HG03196 (cell line): ENCODE data around the gene LRRK1.

Experiments used
- ATAC-seq: cut with Tn5 transposase; IDR thresholded peaks from one replicate; pipeline ENCODE4 v1.9.1; 2021; ENCODE audit not compliant: unreplicated experiment

LRRK1 gene, protein sequence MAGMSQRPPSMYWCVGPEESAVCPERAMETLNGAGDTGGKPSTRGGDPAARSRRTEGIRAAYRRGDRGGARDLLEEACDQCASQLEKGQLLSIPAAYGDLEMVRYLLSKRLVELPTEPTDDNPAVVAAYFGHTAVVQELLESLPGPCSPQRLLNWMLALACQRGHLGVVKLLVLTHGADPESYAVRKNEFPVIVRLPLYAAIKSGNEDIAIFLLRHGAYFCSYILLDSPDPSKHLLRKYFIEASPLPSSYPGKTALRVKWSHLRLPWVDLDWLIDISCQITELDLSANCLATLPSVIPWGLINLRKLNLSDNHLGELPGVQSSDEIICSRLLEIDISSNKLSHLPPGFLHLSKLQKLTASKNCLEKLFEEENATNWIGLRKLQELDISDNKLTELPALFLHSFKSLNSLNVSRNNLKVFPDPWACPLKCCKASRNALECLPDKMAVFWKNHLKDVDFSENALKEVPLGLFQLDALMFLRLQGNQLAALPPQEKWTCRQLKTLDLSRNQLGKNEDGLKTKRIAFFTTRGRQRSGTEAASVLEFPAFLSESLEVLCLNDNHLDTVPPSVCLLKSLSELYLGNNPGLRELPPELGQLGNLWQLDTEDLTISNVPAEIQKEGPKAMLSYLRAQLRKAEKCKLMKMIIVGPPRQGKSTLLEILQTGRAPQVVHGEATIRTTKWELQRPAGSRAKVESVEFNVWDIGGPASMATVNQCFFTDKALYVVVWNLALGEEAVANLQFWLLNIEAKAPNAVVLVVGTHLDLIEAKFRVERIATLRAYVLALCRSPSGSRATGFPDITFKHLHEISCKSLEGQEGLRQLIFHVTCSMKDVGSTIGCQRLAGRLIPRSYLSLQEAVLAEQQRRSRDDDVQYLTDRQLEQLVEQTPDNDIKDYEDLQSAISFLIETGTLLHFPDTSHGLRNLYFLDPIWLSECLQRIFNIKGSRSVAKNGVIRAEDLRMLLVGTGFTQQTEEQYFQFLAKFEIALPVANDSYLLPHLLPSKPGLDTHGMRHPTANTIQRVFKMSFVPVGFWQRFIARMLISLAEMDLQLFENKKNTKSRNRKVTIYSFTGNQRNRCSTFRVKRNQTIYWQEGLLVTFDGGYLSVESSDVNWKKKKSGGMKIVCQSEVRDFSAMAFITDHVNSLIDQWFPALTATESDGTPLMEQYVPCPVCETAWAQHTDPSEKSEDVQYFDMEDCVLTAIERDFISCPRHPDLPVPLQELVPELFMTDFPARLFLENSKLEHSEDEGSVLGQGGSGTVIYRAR (N-terminal part only)

GRCh38 chr15:100918690-100919480 is at the start of gene LRRK1:
TSS of gene LRRK1 (plus strand) at chr15:100919357. CDS start at chr15:100924633, 5,276 bp downstream.
- ATAC-seq, result peak; percentile 27

GRCh38 chr15:100873029-100873677 is 46.0 kb upstream of the LRRK1 start:
- ATAC-seq, result no peak

- ATAC-seq, result no peak
Measured at GRCh38 chr15:100875495-100875894, 43.7 kb upstream of the LRRK1 start.

DNA sequence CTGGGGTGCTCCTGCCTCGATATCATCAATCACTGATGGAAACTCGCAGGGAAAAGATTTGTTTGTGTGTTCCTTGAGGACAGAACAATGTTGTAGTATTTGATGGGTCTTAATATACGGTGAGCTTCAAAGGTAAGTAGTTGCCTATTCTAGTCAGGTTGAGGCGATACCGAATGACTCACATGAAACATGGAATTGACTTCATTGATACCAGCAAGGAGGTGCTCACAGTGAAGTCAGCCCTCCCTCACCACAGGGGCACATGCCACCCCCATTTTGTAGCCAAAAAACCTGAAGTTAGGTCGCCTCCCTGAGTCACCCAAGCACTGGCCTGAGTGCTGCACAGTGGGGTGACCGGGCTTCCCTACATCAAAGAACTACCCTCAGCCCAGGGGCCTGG is 43.2 kb upstream of the LRRK1 start:
- no peak for ATAC-seq

DNA sequence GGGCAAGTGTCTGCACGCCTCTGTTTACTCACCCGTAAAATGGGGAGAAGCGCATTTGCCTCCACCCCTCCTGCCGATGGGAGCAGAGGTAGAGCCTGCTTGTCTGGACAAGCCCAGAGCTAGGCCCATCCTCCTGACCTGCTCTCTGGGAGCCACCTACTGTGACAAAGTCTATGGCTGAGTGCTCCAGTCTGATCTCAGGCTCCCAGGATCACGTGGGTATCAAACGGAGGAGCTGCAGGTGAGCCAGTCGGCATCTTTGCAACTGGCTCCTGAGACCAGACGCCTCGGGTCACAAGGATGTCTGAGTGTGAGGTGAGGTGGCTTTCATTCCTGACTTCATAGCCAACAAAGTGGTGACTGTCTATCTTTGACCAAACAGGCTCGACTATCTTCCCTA is 41.6 kb upstream of the LRRK1 start:
- no peak for ATAC-seq

DNA sequence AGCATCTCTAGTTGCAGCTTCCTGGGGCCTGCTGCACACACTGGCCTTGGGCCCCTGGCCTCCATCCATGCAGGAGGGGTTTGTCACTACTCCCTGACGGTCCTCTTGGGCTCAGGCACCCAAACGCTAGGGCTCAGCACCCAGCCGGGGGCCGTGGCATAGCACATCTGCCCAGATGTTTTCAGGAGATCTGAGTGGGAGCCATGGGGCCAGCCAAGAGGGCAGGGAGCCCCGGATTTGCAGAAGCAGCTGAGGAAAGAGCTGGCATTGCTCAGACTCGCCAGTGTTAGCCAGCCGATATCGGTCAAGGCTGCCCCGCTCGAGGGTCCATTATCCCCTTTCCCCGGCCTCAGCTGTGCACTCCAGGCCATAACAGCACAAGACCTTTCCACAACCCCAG is 41.0 kb upstream of the LRRK1 start:
- ATAC-seq, result no peak

DNA sequence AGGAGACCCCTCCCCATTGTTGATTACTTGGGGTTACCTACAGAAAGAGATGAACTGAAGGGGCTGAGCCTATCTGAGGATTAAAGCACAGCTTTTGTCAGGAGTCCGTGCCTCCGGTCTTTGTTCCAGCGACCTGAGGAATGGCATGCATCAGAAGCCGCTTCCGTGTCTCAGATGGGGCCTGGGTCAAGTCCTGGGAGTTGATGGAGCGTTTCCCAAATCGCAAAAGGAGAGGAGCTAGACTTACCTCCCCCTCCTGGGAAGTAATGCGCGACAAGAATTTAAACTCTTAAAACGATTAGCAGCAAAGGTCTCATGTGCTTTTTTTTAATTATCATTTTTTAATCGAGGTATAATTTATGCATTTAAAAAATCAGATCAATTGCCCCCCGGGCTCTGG is 40.5 kb upstream of the LRRK1 start:
- no peak for ATAC-seq

DNA sequence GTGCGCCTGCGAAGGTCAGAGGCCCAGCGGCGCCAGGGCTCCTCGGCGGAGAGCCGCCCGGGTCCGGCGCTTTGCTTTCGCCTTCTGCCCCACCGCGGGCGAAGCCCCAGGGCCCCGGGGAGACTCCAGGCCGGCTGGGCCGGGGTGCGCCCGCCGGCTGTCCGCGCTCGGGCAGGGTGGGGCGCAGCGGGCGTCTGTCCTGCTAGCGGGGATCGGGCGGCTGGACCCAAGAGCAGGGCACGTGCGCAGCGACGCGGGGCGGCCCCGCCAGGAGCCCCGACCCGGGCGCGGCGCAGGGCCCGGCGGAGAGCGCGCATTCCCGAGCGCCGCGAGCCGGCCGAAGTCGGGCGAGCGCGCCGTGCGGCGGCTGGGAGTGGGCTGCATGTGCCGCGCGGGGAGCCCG is 40.1 kb upstream of the LRRK1 start:
- ATAC-seq, result no peak

GRCh38 chr15:100879464-100880138 is 39.6 kb upstream of the LRRK1 start, which contains the start of gene ALDH1A3:
TSS of gene ALDH1A3 (plus strand) at chr15:100879831. CDS start at chr15:100879908, 77 bp downstream.
- no peak for ATAC-seq

DNA sequence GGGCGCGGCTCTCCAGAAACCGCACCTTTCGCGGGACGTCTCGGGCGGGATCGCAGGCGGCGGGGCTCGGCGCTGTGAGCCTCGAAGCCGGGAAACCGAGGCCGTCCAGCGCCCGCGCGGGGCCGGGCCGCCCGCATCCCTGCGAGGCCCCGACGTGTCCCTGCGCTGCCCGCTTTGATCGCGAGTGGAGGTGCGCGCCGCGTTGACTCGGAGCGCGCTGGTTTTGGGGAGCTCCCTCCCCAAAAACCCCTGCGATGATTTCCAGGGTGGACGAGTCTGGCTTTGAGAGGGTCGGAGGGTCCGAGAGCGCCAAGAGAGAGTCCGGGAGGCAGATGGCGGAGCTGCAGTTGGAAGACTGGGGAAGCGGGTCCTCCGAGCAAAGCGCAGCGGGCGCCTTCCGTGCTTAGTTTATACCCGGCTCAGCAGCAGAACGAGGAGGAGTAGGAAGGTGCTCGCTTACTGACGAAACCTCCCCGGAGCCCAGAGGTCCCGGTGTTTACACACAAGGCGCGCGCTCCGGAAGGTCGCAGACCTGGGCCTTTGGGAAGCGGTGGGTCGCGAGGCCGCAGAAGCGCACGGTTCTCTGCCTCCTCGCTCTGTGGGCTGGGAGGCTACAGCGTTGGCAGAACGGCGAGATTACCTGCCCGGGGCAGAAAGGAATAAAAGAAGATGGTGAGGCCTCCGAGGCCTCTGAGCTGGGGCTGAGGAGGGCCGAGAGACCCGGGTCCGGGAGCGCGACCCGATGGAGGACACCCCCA is 38.8 kb upstream of the LRRK1 start:
- ATAC-seq, result no peak

GRCh38 chr15:100880897-100881242 is 38.3 kb upstream of the LRRK1 start:
- no peak for ATAC-seq

DNA sequence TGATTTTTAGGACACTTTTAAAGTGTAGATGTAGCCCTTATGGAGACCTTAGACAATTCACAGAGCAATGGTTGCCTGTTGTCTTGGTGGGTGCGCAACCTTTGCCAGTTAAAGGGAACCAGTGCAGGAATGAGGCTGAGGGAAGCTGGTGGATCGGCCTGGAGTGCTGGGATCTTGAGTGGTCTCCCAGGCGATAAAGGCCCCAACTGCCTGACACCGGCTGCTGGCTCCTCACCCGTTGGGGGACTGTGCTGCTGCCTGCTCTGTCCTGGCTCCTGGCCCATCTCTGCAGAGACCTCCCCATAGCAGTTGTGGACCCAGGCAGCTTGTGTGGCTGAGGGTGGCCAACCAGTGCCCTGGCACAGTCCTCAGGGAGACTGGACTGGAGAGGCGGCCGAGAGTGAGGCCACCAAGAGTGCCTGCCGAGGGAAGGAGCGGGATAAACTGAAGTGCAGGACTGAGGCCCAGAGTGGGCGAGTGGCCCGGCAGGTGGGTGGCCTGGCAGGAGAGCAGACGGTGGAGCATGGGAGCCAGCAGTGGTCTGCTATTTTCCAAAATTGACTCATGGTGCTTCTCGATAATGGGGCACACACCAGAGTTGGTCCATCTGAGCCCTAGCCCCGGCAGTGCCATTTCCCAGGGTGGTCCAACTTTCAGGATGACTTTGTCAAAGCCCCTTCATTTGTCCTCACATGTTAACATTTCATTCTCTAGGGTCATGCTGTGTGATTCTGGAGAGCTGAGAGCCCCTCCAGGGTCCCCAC is 37.4 kb upstream of the LRRK1 start:
- ATAC-seq, result no peak

GRCh38 chr15:100885116-100885515 is 34.0 kb upstream of the LRRK1 start:
- no peak for ATAC-seq

- ATAC-seq, result no peak
Measured at GRCh38 chr15:100885811-100886210, 33.3 kb upstream of the LRRK1 start.

DNA sequence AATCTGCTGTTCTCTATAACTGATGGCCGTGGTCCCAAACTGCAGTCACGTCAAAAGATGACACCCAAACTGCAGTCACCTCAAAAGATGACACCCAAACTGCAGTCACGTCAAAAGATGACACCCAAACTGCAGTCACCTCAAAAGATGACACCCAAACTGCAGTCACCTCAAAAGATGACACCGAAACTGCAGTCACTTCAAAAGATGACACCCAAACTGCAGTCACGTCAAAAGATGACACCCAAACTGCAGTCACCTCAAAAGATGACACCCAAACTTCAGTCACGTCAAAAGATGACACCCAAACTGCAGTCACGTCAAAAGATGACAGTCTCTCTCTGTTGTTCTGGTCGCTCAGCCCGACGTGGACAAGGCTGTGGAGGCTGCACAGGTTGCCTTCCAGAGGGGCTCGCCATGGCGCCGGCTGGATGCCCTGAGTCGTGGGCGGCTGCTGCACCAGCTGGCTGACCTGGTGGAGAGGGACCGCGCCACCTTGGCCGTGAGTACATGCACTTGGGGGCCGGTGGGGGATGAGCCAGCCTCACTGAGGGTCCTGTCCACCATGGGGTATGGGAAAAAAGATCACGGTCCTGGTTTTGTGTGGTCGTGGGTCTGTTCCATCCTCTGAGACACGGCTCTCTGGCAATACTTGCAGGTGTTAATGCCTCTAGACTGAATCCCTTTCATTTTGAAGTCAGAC is 31.8 kb upstream of the LRRK1 start:
- no peak for ATAC-seq

- ATAC-seq, result no peak
Measured at GRCh38 chr15:100889385-100890050, 29.6 kb upstream of the LRRK1 start.
